NCI-H2196 (cell line): ENCODE results near the gene AMBRA1.

Experiments
- DNase-seq: peaks from one replicate; lab custom pipeline; 2025; ENCODE audit not compliant: unreplicated experiment; lab: John Stamatoyannopoulos, UW

Gene AMBRA1

DNA sequence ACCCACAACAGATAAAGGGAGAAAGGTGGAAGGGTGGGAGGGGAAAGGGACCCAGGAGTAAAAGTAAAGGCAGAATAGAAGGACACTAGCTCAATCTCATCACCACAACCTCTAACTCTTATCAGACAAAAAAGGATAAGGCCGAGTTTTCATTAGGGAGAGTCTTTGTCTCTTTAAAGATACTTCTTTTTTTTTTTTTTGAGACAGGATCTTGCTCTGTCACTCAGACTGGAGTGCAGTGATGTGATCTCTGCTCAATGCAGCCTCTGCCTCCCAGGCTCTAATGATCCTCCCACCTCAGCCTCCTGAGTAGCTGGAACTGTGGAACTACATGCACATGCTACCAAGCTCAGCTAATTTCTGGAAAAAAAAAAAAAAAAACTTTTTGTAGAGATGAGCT, 116.7 kb downstream of the AMBRA1 start:
- no peak for DNase-seq

DNA sequence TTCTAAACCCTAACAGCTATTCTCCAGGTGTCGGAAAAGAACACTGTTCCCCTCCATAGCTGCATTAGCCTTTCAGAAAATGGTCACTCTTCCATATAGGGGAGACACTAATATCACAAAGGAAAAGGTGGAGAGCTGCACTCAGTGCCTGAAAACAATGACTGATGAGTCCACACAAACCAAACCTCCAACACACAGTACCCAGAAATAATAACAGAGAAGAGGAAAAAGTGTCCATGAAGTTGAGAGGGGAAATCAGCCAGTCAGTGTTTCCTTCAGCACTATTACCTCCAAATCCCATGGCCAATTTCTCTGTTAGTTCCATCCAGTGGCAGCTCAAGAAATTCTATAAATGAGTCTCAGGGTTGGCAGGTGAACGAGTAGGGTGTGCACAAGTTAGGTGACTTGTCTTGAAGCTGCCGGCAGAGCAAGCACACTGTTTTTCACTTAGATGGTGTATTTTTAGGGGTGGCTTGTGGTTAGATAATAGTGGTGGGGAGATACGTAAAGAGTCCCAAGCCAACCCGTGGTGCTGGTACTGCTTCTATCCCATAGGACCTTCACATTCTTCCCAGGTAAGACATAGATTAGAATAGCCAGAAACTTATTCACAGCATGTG, 117.8 kb downstream of the AMBRA1 start:
- DNase-seq = no peak

DNA sequence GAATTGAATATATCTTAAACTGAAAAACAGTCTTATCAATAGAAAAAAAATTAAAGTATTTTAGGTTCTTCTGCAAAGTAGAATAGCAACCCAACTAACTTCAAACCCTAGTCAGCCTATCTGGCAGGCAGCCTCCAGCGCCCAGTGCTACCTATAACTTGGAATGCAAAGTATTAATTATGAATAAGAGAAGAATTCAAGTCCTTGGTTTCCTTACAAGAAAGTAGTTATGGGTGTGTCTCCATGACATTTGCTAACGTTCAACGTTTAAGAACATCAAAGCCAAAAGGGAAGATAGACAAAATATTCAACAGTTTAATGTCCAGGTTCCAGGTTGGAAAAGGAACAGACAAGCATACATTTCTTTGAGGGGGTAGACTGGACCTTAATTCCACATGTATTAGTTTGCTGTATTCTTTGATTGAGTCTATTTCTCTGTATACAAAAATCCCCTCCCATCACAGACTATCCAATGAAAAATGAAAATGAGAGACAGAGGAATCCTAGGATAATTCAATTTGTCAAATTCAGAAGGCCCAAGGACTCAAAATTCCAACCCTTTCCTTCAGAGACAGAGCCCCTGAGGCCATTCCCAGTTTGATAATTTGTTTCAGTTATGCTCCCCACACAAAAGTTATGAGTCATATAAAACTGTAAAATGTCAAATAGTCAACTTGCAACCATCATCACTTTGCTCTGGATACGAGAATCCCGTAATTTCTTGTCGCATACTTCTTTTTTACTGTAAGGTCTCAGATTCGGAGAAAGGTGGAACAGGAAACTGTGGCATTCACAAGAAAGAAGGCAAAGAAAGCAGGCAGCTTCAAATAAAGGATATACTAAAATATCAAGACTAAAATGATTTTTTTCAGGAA, 118.5 kb downstream of the AMBRA1 start:
- DNase-seq = no peak

DNA sequence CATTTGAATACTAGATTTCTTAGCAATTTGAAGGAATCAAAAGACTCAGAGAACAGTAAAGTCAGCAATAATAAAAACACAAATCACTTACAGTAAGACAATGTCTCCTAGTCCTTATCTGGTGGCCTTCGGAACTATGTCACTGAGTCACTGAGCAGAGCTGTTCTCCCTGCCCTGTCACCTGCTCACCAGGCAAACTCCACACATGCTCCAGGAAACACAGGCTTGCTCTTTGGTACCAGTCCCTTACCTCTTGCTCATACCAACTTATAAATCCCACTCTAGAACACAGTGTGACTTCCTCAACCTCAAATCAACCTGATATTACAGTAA, 121.2 kb downstream of the AMBRA1 start:
- no peak for DNase-seq

DNA sequence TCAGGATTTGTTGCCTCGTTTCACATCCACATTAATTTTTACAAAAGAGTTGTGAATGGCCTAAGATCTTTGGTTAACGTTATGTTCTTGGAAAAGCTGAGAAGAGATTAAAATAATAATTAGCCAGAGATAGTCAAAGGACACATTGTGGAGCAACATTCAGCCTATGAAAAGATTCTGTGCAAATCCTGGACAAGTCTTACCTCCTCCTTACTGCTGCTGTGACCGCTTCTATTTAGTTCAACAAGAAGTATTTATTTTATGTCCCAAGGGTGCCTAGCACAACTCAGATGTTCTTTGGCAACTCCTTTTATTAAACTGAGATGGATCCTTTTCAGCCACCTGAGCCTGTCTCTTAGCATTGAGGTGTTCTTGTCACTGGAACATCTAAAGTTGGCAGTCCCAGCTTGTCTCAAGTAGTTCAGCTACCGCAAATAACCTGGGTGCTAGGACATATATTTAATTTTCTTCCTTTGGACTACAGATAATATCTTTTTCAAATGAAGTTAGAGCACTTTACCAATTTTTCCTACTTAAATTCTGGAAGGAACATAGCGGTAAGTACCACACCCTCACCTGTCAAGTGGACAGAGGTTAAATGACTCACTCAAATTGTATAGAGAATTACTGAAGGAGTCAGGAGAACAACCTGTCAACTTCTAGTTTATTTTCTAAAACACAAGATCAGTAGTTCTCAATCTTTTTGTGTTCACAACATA, 121.7 kb downstream of the AMBRA1 start:
- no peak for DNase-seq

DNA sequence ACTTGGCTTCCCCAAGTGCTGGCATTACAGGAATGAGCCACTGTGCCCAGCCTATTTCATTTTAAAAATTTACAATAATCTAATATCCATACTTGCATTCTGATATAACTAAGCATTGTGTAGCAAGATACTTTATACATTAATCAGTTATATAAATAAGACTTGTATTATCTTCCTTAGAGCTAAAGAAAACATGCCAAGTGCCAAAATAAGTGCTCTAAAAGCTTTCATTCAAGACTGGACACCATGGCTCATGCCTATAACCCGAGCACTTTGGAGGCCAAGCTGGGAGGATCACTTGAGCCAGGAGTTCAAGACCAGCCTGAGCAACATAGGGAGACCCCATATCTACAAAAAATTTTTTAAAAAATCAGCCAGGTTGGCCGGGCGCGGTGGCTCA, 123.9 kb downstream of the AMBRA1 start:
- DNase-seq = no peak

DNA sequence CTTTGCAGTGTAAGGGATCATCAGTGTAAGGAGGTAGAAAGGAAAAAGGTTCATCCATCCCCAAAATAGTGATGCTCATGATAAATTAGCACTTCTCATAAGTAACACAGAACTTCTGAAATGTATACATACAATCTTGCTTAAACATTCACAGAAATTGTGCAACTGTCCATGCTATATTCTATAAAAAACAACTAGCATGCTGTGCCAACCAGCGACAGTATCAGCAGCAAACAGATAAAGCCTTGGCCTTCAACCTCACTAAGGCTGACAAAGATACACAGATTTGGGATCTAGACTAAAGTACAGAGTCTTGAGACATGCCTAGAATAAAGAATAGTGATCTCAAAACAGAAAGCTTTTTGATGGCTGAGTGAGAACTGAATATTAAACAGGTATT, 128.1 kb downstream of the AMBRA1 start:
- no peak for DNase-seq

DNA sequence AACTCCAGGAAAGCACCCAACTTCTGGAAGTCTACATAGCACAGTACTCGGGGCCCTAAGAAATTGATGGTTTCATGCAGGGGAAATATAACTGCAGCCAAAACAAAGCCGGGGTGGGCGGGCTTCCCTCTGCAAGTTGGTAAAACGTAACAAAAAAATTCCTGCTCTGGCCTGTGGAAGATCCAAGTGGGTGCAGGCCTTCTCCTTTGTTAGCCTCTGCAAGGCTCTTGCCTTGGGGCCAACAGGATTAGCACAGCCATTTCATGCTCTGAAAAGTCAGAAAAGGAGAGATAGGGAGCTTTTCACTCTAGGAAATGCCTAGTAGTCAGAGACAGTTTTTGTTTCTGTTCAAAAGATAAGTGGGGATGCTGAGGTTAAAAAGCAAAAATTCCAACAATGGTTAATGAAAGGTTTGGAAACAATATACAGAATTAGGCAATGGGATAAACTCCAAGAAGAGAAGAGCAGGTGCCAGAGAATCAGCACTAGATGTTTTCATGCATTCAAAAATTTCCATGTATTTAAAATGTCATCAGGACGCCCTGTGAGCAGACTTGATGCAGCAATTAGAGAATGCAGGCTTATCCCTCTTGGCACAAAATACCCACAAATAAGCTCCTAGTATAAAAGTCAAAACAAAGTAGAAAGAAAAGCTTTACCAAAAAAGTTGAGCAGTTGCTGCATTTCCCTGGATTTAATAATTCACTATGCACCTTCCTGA, 130.0 kb downstream of the AMBRA1 start:
- DNase-seq = no peak

DNA sequence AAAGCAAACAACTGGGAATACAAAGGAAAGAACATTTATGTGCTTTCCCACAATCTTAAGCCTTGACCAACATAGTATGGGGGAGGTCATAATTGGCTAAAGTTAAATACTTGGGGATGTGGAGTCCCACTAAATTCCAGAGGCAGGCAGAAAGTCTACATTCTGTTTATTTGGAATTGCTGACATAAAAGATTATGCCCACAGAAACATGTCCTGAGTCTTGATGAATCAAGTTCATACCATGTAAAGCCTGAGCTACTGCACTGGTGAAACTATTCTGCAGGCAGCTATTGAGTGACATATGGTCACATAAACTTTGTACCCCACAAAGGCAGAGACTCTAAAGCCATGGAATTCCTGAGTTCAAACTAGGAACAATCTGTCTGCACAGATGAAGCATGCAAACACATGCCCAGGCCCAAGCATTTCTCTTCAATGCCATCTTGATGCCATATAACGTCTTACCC, 132.3 kb downstream of the AMBRA1 start:
- DNase-seq = no peak

DNA sequence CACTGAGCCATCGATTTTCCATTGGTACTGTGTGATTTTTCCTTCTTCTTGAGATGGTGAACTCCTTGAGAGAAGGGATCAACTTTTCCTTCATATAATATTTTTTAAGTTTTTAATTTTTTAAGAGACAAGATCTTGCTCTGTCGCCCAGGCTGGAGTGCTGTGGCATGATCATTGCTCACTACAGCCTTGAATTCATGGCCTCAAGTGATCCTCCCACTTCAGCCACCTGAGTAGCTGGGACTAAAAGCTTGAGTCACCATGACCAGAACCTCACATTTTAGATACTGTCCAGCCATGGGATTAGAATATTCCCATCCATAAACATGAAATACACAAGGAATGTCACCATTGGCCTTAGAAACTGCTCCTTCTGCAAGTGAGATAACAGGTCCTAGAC, 135.3 kb downstream of the AMBRA1 start:
- DNase-seq = no peak

DNA sequence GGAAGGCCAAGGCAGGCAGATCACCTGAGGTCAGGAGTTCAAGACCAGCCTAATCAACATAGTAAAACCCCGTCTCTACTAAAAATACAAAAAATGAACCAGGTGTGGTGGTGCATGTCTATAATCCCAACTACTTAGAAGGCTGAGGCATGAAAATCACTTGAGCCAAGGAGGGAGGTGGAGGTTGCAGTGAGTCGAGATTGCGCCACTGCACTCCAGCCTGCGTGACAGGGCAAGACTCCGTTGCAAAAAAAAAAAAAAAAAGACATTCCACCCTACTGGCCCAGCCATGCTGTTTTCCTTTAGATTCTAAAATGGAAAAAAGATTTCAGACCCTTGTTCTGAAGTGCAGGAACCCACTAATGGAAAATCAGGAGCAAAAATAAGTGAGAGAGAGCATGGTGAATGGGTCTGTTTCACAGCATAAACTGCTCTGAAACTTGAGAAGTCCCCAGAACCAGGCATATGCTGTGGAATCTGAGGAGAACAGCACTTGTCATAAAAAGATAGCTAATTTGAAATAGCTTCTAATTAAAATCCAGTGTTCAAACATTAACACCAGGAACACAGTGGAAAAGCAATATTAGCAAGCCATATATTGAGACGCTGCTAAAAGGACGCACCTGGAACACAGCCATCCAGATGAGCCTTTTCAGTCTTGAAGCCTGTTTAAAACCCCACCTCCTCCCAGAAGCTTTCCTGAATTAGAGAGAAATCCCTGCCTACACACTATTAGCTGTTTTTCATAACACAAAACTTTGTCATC, 136.0 kb downstream of the AMBRA1 start:
- no peak for DNase-seq

DNA sequence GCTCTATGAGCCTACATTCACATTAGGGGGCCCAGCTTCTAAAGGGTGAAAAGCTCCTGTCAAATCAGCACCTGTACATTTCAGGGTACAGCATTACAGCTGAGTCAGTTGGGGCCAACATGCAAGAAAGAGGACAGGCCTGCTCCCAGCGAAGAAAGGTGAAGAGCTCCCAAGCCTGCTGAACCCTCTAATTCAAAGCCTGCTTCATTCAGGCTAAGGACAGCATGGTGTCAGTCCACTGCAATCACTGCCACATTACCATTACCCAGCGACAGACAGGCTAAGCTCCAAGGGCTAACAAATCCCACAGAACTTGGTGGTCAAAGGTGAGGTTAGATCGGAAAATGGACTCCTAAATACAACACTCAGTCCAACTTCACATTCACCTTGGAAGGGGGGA, 136.8 kb downstream of the AMBRA1 start:
- no peak for DNase-seq

DNA sequence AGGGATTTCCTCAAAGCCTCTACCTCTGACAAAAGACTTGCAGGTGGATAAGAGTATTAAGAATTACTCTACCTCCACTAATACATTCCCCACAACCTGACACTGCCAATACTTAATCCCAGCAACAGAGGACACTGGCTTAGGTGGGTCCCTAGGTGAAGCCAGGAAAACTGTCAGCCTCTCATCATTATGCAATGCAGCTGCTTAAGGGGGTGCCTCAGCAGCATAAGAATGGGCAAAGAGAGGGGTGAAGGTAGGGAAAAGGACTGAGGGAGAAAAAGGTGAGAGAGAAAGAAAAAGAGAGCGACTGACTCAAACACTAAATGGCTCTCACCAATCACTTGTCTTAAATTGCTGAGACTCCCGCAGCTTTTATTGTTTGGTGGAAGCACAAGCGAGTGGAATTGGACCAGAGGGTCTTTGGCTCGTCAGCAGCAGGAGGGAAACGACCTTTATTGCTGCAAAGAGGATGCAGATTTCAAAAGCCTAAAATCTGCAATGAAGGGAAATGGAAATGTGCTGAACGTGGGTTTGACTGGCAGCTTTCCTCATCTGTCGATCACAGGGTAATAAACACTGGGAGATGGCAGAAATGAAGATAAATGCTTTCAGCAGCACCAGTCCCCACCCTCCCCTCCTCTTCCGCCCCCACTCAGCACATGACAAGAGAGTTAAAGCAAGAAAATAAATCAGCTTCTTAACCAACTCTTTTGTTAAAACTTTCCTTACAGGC, 137.4 kb downstream of the AMBRA1 start:
- DNase-seq = no peak

DNA sequence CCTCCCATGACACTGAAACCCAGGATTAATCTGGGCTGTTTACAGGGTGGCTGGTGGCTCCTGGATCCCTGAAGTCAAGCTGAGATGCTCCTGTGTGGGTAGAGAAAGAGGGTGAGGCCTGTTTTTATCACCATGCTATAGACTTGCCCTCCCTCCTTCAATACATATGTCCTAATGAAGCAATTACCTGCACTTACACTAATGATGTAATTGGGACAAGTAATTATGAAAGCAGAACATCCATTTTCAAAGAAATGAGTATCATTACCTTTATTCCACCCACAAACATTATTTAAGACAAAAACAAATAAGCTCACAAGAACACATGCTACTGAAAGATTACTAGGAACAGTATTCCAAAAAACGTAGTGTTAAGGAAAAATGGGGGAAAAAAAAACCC, 138.0 kb downstream of the AMBRA1 start:
- DNase-seq = no peak

DNA sequence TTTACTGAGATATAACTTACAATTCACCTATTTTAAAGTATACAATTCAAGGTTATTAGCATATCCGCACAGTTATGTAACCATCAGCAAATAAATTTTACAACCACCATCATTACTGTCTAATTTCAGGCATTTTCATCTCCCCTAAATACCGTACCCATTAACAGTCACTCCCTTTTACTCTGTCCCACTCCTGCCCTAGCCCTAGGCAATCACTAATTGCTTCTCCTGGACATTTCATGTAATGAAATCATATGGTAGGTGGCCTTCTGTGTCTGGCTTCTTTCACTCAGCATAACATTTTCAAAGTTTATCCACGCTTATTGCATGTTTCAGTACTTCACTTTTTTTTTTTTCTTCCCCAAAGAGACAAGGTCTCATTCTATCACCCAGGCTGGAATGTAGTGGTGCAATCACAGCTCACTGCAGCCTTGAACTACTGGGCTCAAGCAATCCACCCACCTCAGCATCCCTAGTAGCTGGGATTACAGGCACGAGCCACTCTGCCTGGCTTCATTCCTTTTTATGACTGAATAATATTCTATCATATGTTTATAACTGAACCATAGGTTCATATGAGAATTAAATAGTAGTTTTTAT, 140.8 kb downstream of the AMBRA1 start:
- DNase-seq = no peak

DNA sequence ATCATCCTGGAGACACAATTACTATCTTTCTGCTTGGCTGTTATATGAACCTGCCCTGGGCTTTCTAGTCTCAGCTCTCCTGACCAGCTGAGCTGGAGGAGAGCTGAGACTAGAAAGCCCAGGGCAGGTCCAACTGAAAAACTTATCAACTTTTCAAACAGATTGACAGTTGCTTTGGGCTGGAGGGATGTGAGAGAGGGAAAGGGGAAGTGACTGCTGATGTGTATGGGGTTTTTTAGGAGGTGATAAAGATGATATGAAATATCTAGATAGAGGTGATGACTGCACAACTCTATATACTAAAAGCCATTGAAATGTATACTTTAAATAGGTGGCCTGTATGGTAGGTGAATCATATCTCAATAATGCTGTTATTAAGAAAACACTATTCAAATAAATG, 142.1 kb downstream of the AMBRA1 start:
- no peak for DNase-seq

DNA sequence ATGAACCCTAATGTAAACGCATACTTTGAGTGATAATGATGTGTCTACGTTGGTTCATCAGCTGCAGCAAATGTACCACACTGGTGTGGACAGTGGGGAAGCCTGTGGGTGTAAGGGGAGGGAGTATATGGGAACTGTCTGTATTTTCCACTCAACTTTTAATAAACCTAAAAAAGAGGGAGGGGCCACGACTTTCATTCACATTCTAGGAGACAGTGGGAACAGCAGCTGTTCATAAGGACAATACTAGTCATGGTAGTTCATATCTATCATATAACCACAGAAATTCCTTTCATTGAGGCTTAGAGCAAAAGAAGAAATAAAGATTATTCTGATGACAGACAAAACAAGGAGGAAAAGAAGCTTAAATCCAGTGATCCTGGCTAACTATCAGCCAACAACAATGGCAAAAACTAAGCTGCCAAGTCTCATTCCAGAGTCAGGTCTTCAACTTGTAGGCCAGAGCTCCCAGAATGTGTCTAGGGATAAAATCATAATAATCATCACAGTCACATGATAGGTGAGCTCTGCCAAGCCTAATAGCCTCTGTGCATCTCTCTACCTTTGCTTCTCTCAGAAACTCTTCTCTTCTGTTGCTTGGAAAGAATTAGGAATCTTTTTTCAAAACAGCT, 142.9 kb downstream of the AMBRA1 start:
- DNase-seq = no peak

DNA sequence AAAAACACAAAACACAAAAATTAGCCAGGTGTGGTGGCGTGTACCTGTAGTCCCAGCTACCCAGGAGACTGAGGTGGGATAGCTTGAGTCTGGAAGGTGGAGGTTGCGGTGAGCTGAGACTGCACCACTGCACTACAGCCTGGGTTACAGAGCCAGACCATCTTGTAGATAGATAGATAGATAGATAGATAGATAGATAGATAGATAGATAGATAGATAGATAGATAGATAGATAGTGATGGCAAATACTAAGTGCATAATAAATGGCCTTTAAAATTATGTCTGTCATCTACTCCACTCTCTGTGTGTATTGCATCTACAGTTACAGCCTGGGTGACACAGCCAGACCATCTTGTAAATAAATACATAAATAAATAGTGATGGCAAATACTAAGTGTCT, 146.3 kb downstream of the AMBRA1 start:
- no peak for DNase-seq
